Thyroid gland (tissue), 4 donors: Measurements from ENCODE around the gene HPRT1.

Experiments used
- POLR2A ChIP-seq, 2 donors: fragments of 450-650 bp; IDR thresholded peaks; one replicate each; pipeline ENCODE4 v1.6.1; 2017; ENCODE audit warnings: antibody characterized with exemption in 2 of 2, mild to moderate bottlenecking in 2 of 2, moderate library complexity in 1 of 2
- TF ChIP-seq, protein P1 (sequence below), 6 experiments: fragments of 200-600 bp in 3 of 6; fragments of 450-650 bp in 3 of 6; sonication (generic) in 3 of 6; IDR thresholded peaks; one replicate each; pipeline ENCODE4 v1.5.1; 2016 to 2019; ENCODE audit warnings: antibody characterized with exemption in 6 of 6, mild to moderate bottlenecking in 2 of 6, inconsistent platforms in 1 of 6, moderate library complexity in 1 of 6

DNA sequence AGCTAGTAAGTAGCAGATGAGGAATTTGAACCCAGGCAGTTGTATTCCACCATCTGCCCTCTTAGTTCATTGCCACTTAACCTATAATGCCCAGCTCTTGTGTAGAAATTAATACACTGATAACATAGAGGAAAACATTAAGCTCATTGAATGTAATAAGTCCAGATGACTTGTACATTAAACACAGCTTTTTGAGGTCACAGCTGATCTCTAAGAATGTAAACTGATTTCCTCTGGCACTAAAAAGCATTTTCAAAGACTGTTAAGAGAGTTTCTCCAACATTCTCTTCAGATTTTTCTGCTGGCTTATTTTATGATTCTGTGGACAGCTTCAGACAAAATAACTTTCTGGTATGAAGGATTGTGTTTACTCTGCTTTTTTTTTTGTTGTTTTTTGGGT is 42.7 kb downstream of the HPRT1 start:
- TF ChIP-seq, protein P1, sequence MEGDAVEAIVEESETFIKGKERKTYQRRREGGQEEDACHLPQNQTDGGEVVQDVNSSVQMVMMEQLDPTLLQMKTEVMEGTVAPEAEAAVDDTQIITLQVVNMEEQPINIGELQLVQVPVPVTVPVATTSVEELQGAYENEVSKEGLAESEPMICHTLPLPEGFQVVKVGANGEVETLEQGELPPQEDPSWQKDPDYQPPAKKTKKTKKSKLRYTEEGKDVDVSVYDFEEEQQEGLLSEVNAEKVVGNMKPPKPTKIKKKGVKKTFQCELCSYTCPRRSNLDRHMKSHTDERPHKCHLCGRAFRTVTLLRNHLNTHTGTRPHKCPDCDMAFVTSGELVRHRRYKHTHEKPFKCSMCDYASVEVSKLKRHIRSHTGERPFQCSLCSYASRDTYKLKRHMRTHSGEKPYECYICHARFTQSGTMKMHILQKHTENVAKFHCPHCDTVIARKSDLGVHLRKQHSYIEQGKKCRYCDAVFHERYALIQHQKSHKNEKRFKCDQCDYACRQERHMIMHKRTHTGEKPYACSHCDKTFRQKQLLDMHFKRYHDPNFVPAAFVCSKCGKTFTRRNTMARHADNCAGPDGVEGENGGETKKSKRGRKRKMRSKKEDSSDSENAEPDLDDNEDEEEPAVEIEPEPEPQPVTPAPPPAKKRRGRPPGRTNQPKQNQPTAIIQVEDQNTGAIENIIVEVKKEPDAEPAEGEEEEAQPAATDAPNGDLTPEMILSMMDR (IDR thresholded peaks at IDR 0.05), result no peak
- no peak for TF ChIP-seq POLR2A (IDR thresholded peaks at IDR 0.05)
